GM23338 (cell line): ENCODE results near the gene CCDC120. TPM values are rescaled to one million over a fixed set of nuclear protein-coding genes. Genes with fewer than 3 reads are reported as not detected.
A peak's percentile ranks its signal among the peaks of the same experiment; 100 is the strongest.

Experiments used
- ATAC-seq: fragments of 200-7000 bp; cut with Tn5 transposase; 3 replicates; pipeline ENCODE4 v1.9.1; 2020
- DNase-seq: peaks from one replicate; pipeline ENCODE4 v3.0.0-alpha.2; 2015; ENCODE audit warnings: low spot score
- H2AFZ ChIP-seq: fragments of 200-600 bp; sonication (generic); 2 replicates; pipeline ENCODE4 v1.8.0; 2016; ENCODE audit warnings: antibody characterized with exemption, mild to moderate bottlenecking, moderate library complexity
- H3F3A ChIP-seq: fragments of 200-600 bp; sonication (generic); replicated peaks from 2 replicates; pipeline ENCODE4 v1.8.0; 2017; ENCODE audit warnings: antibody characterized with exemption, mixed run types, low read depth
- H3K27ac ChIP-seq: fragments of 200-600 bp; sonication (generic); 2 replicates; pipeline ENCODE4 v1.6.1; 2016; ENCODE audit warnings: low read depth
- H3K27me3 ChIP-seq: fragments of 200-600 bp; sonication (generic); 2 replicates; pipeline ENCODE4 v1.8.0; 2016; ENCODE audit warnings: mild to moderate bottlenecking, mixed run types, moderate library complexity; ENCODE audit not compliant: insufficient read depth
- H3K36me3 ChIP-seq: fragments of 200-600 bp; sonication (generic); 2 replicates; pipeline ENCODE4 v1.8.0; 2016; ENCODE audit warnings: mild to moderate bottlenecking; ENCODE audit not compliant: insufficient read depth
- H3K4me1 ChIP-seq: fragments of 200-600 bp; sonication (generic); 2 replicates; pipeline ENCODE4 v1.8.0; 2016; ENCODE audit warnings: mild to moderate bottlenecking, moderate library complexity; ENCODE audit not compliant: insufficient read depth
- H3K4me2 ChIP-seq: fragments of 200-600 bp; sonication (generic); 2 replicates; pipeline ENCODE4 v1.7.1; 2017; ENCODE audit warnings: mixed run types
- H3K4me3 ChIP-seq: fragments of 200-600 bp; sonication (generic); 2 replicates; pipeline ENCODE4 v1.6.1; 2016; ENCODE audit warnings: mixed run types
- H3K79me2 ChIP-seq: fragments of 200-600 bp; sonication (generic); replicated peaks from 2 replicates; pipeline ENCODE4 v1.8.0; 2017; ENCODE audit warnings: mild to moderate bottlenecking; ENCODE audit not compliant: insufficient read depth
- H3K9me2 ChIP-seq: fragments of 200-600 bp; sonication (generic); 2 replicates; pipeline ENCODE4 v1.8.0; 2017; ENCODE audit not compliant: insufficient read depth
- H4K20me1 ChIP-seq: fragments of 200-600 bp; sonication (generic); replicated peaks from 2 replicates; pipeline ENCODE4 v1.8.0; 2017; ENCODE audit warnings: mild to moderate bottlenecking; ENCODE audit not compliant: insufficient read depth
- H3K27ac Mint-ChIP-seq: 2 replicates; pipeline ENCODE4 v1.8.0; 2020; ENCODE audit warnings: inconsistent platforms, mild to moderate bottlenecking, moderate library complexity, mixed read lengths
- H3K27me3 Mint-ChIP-seq: 3 replicates; pipeline ENCODE4 v1.8.0; 2022; ENCODE audit warnings: low read depth, mild to moderate bottlenecking, moderate library complexity, mixed read lengths, inconsistent platforms; ENCODE audit not compliant: insufficient read depth, poor library complexity
- H3K36me3 Mint-ChIP-seq: 3 replicates; pipeline ENCODE4 v1.8.0; 2021; ENCODE audit warnings: low read depth, mild to moderate bottlenecking, inconsistent platforms, moderate library complexity, mixed read lengths
- H3K4me1 Mint-ChIP-seq: 3 replicates; pipeline ENCODE4 v1.8.0; 2020; ENCODE audit warnings: mild to moderate bottlenecking, inconsistent platforms, mixed read lengths
- H3K4me3 Mint-ChIP-seq: 3 replicates; pipeline ENCODE4 v1.8.0; 2021; ENCODE audit warnings: moderate library complexity, mild to moderate bottlenecking, inconsistent platforms, mixed read lengths
- H3K9me3 Mint-ChIP-seq: 3 replicates; pipeline ENCODE4 v1.8.0; 2020; ENCODE audit warnings: moderate library complexity, mild to moderate bottlenecking, inconsistent platforms, mixed read lengths
- CREB1 ChIP-seq: fragments of 250-450 bp; sonication (Bioruptor Pico); IDR thresholded peaks from 2 replicates; pipeline ENCODE4 v1.5.0; 2020; ENCODE audit warnings: low read depth, mild to moderate bottlenecking, moderate library complexity
- CTCF ChIP-seq, 2 experiments: fragments of 200-600 bp in 1 of 2; sonication (generic) in 1 of 2; conservative IDR thresholded peaks; 2 replicates each; pipeline versions ENCODE4 v1.5.1 to v1.6.1; 2016 to 2017; ENCODE audit warnings: antibody characterized with exemption in 2 of 2, low read depth in 2 of 2, mild to moderate bottlenecking in 2 of 2, moderate library complexity in 1 of 2
- ETS1 ChIP-seq: IDR thresholded peaks from 2 replicates; pipeline ENCODE4 v1.6.1; 2016; ENCODE audit warnings: antibody characterized with exemption
- EZH2 ChIP-seq: fragments of 200-600 bp; sonication (generic); IDR thresholded peaks from one replicate; pipeline ENCODE4 v1.8.0; 2017; ENCODE audit warnings: antibody characterized with exemption, mild to moderate bottlenecking, low read depth; ENCODE audit not compliant: unreplicated experiment
- EZH2phosphoT487 ChIP-seq: fragments of 200-600 bp; sonication (generic); IDR thresholded peaks from one replicate; pipeline ENCODE4 v1.8.1; 2018; ENCODE audit warnings: antibody characterized with exemption; ENCODE audit not compliant: unreplicated experiment
- JUNB ChIP-seq: IDR thresholded peaks from one replicate; pipeline ENCODE4 v1.6.1; 2016; ENCODE audit warnings: antibody characterized with exemption; ENCODE audit not compliant: unreplicated experiment
- NANOG ChIP-seq: IDR thresholded peaks from 2 replicates; pipeline ENCODE4 v1.6.1; 2016; ENCODE audit warnings: antibody characterized with exemption, borderline replicate concordance
- POLR2AphosphoS5 ChIP-seq: IDR thresholded peaks from 2 replicates; pipeline ENCODE4 v1.6.1; 2016; ENCODE audit warnings: antibody characterized with exemption, low read depth
- STAT1 ChIP-seq: IDR thresholded peaks from one replicate; pipeline ENCODE4 v1.6.1; 2016; ENCODE audit warnings: antibody characterized with exemption; ENCODE audit not compliant: unreplicated experiment
- ZNF114 ChIP-seq: fragments of 250-450 bp; sonication (Bioruptor Pico); IDR thresholded peaks from 2 replicates; pipeline ENCODE4 v1.5.0; 2020; ENCODE audit warnings: mild to moderate bottlenecking, moderate library complexity
- ZNF331 ChIP-seq: fragments of 250-450 bp; sonication (Bioruptor Pico); IDR thresholded peaks from 2 replicates; pipeline ENCODE4 v1.5.0; 2020; ENCODE audit warnings: low read depth, mild to moderate bottlenecking, moderate library complexity
- polyA plus RNA-seq: library from polyadenylated mRNA; unstranded; fragments of >200 nt; fragmentation: Nextera tagmentation; extraction: Ambion mirVana; gene quantifications from 2 replicates; pipeline ENCODE4 v1.2.1, GENCODE V29; 2016
- total RNA-seq: library from RNA; depleted of rRNA; stranded (reverse); fragments of >200 nt; shearing (Covaris generic); gene quantifications from 2 replicates; pipeline ENCODE4 v1.2.3, GENCODE V29; 2014

The CCDC120 gene
- total and polyA plus RNA-seq, 2 experiments from 2014 or later: 3.3 to 9.9 TPM

- TF ChIP-seq ZNF114 (no peak), EZH2phosphoT487 (no peak), JUNB (no peak), POLR2AphosphoS5 (no peak)
Measured at GRCh38 chrX:49106296-49106695, 47.5 kb downstream of the CCDC120 start (continued).

GRCh38 chrX:49106930-49107329 is 48.1 kb downstream of the CCDC120 start:
- TF ChIP-seq CTCF (conservative IDR thresholded peaks at IDR 0.05; ENCODE audit: low read depth in 2 of 2): peak; percentile 46 to 57
- TF ChIP-seq NANOG: no peak
- TF ChIP-seq ZNF114: no peak
- Histone ChIP-seq H3F3A (no peaks in the 10 kb centered on the region), H3K4me3 (no peak overlapping the region), H2AFZ (no peak overlapping the region), H3K27ac (no peak overlapping the region), H3K4me1 (no peaks in the 10 kb centered on the region), H3K9me2 (no peaks in the 10 kb centered on the region), H3K4me2 (no peak overlapping the region), H3K27me3 (no peaks in the 10 kb centered on the region), H4K20me1 (no peaks in the 10 kb centered on the region), H3K36me3 (no peaks in the 10 kb centered on the region), H3K79me2 (no peaks in the 10 kb centered on the region)
- DNase-seq: peak; percentile 38
- Mint-ChIP-seq H3K27me3 (no peaks in the 10 kb centered on the region), H3K9me3 (no peaks in the 10 kb centered on the region), H3K4me3 (no peak overlapping the region), H3K36me3 (peaks cover 7% of the 10 kb centered on the region; the same call in 2 of the 3 replicates), H3K4me1 (0 out of 3 replicates have a peak, but pooled peaks cover under 1% of the 10 kb centered on the region), H3K27ac (no peak overlapping the region)
- ATAC-seq: peak; percentile 82

- Histone ChIP-seq H3K27ac (no peak overlapping the region), H3K4me3 (no peak overlapping the region), H3K27me3 (no peaks in the 10 kb centered on the region), H3K36me3 (no peaks in the 10 kb centered on the region), H3F3A (no peaks in the 10 kb centered on the region), H4K20me1 (no peaks in the 10 kb centered on the region), H3K4me1 (no peaks in the 10 kb centered on the region), H3K79me2 (no peaks in the 10 kb centered on the region), H2AFZ (no peak overlapping the region), H3K9me2 (no peaks in the 10 kb centered on the region), H3K4me2 (no peak overlapping the region)
- no peak overlapping the region for H3K4me3 Mint-ChIP-seq
- H3K9me3 Mint-ChIP-seq: no peaks in the 10 kb centered on the region
- TF ChIP-seq ZNF114 (no peak), JUNB (no peak), CREB1 (CRISPR knock-in tag) (no peak), ZNF331 (CRISPR knock-in tag) (no peak), ETS1 (no peak), CTCF (conservative IDR thresholded peaks at IDR 0.05; ENCODE audit: low read depth in 2 of 2) (no peak), EZH2 (no peak), POLR2AphosphoS5 (no peak), STAT1 (no peak)
- DNase-seq (no peak), ATAC-seq (no peak)
- H3K27me3 Mint-ChIP-seq: no peaks in the 10 kb centered on the region
- no peak overlapping the region for H3K27ac Mint-ChIP-seq
- peaks cover 16% of the 10 kb centered on the region for H3K36me3 Mint-ChIP-seq
- no peaks in the 10 kb centered on the region for H3K4me1 Mint-ChIP-seq
Measured at GRCh38 chrX:49108641-49109040, 49.8 kb downstream of the CCDC120 start.
